ENCODE data around the gene KCNK5. TPM values are rescaled to one million over a fixed set of nuclear protein-coding genes. Genes with fewer than 3 reads are reported as not detected.

The KCNK5 gene
- total and polyA plus RNA-seq, 12 donors: 0.06 to 1.1 (median 0.25) TPM; not detected in 1

- no peak overlapping the region for H3K27ac ChIP-seq
- no peak for DNase-seq
- peaks cover 0 to 31% (median under 1%) of the 10 kb centered on the region in 9 donors for H3K4me1 ChIP-seq
- WGBS, 2 donors: 59 to 63% methylated on average over 3 of the region's 3 CpGs
- no peaks in the 10 kb centered on the region for H3K36me3 ChIP-seq
- H3K4me3 ChIP-seq: no peak overlapping the region
- no peak for TF ChIP-seq CTCF (IDR thresholded peaks at IDR 0.05)
- H3K9me3 ChIP-seq: no peaks in the 10 kb centered on the region
- no peak for ATAC-seq
- peaks cover 0 to 55% (median 32%) of the 10 kb centered on the region in 7 donors for H3K27me3 ChIP-seq
- intact Hi-C loops (cut with DNase I): no loop called here
Measured at GRCh38 chr6:39223555-39223954, 5.7 kb downstream of the KCNK5 start.

- Histone ChIP-seq H3K36me3 (no peaks in the 10 kb centered on the region), H3K4me3 (no peak overlapping the region), H3K9me3 (no peaks in the 10 kb centered on the region), H3K4me1 (peaks cover 0 to 26% (median 0%) of the 10 kb centered on the region in 9 donors), H3K27me3 (peaks cover 0 to 50% (median 27%) of the 10 kb centered on the region in 7 donors), H3K27ac (no peak overlapping the region)
- intact Hi-C loops (cut with DNase I): no loop called here
- WGBS, 2 donors: 91 to 95% methylated on average over 5 of the region's 5 CpGs
- TF ChIP-seq CTCF (IDR thresholded peaks at IDR 0.05): no peak
- no peak for DNase-seq
- no peak for ATAC-seq
Measured at GRCh38 chr6:39223061-39223460, 6.2 kb downstream of the KCNK5 start.

- WGBS, 2 donors: 60 to 70% methylated on average over 7 of the region's 7 CpGs
- peaks cover 0 to 21% (median 0%) of the 10 kb centered on the region in 9 donors for H3K4me1 ChIP-seq
- intact Hi-C loops (cut with DNase I): no loop called here
- ATAC-seq (no peak), DNase-seq (no peak)
- H3K27me3 ChIP-seq: peaks cover 0 to 39% (median 21%) of the 10 kb centered on the region in 7 donors
- TF ChIP-seq CTCF (IDR thresholded peaks at IDR 0.05): no peak
- H3K4me3 ChIP-seq: no peak overlapping the region
- no peaks in the 10 kb centered on the region for H3K36me3 ChIP-seq
- no peaks in the 10 kb centered on the region for H3K9me3 ChIP-seq
- H3K27ac ChIP-seq: no peak overlapping the region
Measured at GRCh38 chr6:39221779-39222641, 7.3 kb downstream of the KCNK5 start.

- 89 to 94% methylated on average over 3 of the region's 3 CpGs for WGBS, 2 donors
- intact Hi-C loops (cut with DNase I): no loop called here
- ATAC-seq: no peak
- H3K4me3 ChIP-seq: no peak overlapping the region
- H3K27ac ChIP-seq: no peak overlapping the region
- H3K36me3 ChIP-seq: no peaks in the 10 kb centered on the region
- no peak for TF ChIP-seq CTCF (IDR thresholded peaks at IDR 0.05)
- H3K27me3 ChIP-seq: peaks cover 0 to 31% (median 12%) of the 10 kb centered on the region in 7 donors
- peaks cover 0 to 15% (median 0%) of the 10 kb centered on the region in 9 donors for H3K4me1 ChIP-seq
- H3K9me3 ChIP-seq: no peaks in the 10 kb centered on the region
- DNase-seq: no peak
Measured at GRCh38 chr6:39221115-39221514, 8.2 kb downstream of the KCNK5 start.

Measured in heart right ventricle (tissue), 16 donors.